Fibroblast of lung (primary cell): Measurements from ENCODE around the gene XPR1.

Source experiments
- CTCF ChIP-seq, 2 donors: IDR thresholded peaks in 1 of 2; conservative IDR thresholded peaks in 1 of 2; 1 replicate in 1 of 2; 2 replicates in 1 of 2; pipeline ENCODE4 v1.5.1; 2011 to 2012; ENCODE audit warnings: low read length in 2 of 2, control low read depth in 1 of 2, inconsistent platforms in 1 of 2, low read depth in 1 of 2, mild to moderate bottlenecking in 1 of 2
- EZH2 ChIP-seq: IDR thresholded peaks from 2 replicates; pipeline ENCODE4 v1.5.1; 2012; ENCODE audit warnings: low read length, control low read depth, mild to moderate bottlenecking; ENCODE audit errors: missing control alignments

GRCh38 chr1:180937624-180938225, 305.9 kb downstream of the XPR1 start:
- no peak for TF ChIP-seq EZH2
- no peak for TF ChIP-seq CTCF (conservative IDR thresholded peaks at IDR 0.05 in 1 of 2, IDR thresholded peaks at IDR 0.05 in 1 of 2; ENCODE audit: low read depth in 1 of 2, low read length in 2 of 2)
